Esophagus squamous epithelium (tissue), 4 donors: ENCODE data around the gene PRKAG1.

Experiments
- POLR2A ChIP-seq, 4 donors: fragments of 450-650 bp; IDR thresholded peaks; one replicate each; pipeline ENCODE4 v1.6.1; 2017; ENCODE audit warnings: antibody characterized with exemption in 4 of 4, mild to moderate bottlenecking in 4 of 4, moderate library complexity in 3 of 4
- TF ChIP-seq, protein P1 (sequence below), 6 experiments: fragments of 450-650 bp in 4 of 6; fragments of 200-600 bp in 2 of 6; sonication (generic) in 2 of 6; IDR thresholded peaks; one replicate each; pipeline ENCODE4 v1.5.1; 2016 to 2019; ENCODE audit warnings: antibody characterized with exemption in 6 of 6, mild to moderate bottlenecking in 4 of 6, moderate library complexity in 4 of 6

DNA sequence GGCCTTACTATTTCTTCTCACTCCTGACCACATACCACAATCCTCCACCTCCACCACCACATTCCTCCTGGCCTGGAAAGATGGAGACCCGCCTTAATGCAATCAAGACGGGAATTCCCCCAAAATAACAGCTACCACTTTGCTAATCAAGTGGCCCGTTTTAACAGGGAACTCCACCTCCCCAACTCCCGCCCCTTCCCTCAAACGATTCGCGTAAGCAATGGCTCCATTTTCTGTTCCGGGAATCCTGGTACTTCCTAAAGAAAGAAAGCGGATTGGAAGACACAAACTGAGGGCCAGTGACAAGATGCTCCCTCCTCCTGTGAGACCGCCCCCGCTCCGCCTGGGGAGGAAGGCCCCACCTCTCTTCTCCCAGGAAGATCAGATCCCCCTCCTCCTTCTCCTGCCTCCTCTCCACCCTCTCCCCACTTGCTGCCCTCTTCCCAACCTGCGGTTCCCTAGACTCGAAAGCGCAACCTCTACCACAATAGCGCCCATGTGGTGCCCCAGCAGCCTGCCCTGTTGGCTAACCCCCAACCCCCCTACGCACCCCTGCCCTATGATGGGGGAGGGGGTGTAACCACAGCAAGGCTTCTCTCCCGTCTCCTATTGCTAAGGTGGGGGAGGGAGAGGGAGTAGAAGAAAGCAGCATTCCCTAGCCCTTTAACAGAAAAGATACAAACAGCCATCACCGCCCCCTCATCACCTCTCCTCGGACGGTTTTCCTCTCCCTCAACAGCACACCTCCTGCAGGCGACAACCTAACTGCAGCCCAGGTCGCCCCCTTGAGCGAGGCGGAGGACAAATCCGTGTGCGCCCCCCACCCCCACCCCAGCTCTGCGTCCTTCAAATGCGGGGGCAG, 62.1 kb downstream of the PRKAG1 start:
- TF ChIP-seq, protein P1, sequence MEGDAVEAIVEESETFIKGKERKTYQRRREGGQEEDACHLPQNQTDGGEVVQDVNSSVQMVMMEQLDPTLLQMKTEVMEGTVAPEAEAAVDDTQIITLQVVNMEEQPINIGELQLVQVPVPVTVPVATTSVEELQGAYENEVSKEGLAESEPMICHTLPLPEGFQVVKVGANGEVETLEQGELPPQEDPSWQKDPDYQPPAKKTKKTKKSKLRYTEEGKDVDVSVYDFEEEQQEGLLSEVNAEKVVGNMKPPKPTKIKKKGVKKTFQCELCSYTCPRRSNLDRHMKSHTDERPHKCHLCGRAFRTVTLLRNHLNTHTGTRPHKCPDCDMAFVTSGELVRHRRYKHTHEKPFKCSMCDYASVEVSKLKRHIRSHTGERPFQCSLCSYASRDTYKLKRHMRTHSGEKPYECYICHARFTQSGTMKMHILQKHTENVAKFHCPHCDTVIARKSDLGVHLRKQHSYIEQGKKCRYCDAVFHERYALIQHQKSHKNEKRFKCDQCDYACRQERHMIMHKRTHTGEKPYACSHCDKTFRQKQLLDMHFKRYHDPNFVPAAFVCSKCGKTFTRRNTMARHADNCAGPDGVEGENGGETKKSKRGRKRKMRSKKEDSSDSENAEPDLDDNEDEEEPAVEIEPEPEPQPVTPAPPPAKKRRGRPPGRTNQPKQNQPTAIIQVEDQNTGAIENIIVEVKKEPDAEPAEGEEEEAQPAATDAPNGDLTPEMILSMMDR (IDR thresholded peaks at IDR 0.05), result no peak
- TF ChIP-seq POLR2A (IDR thresholded peaks at IDR 0.05), result peak in 1 of 4 donors; percentile 8
